Heart right ventricle (tissue), 16 donors: ENCODE results near the gene CRHR2. TPM values are rescaled to one million over a fixed set of nuclear protein-coding genes. Genes with fewer than 3 reads are reported as not detected.

Experiments used
- ATAC-seq, 8 donors: fragments of 200-7000 bp; cut with Tn5 transposase; one replicate each; pipeline ENCODE4 v1.9.1; 2020; ENCODE audit warnings: mild to moderate bottlenecking in 8 of 8, moderate library complexity in 8 of 8, moderate number of reproducible peaks in 1 of 8
- DNase-seq, 2 donors: peaks; one replicate each; pipeline ENCODE4 v3.0.0-alpha.2; 2020
- H3K27ac ChIP-seq, 10 donors: fragments of 200-600 bp; sonication (generic) in 2 of 10; one replicate each; pipeline versions ENCODE4 v1.5.0 to v1.8.0; 2020 to 2022; ENCODE audit warnings: mild to moderate bottlenecking in 3 of 10
- H3K27me3 ChIP-seq, 7 donors: fragments of 200-600 bp; one replicate each; pipeline ENCODE4 v1.8.0; 2021 to 2022; ENCODE audit warnings: mild to moderate bottlenecking in 2 of 7
- H3K36me3 ChIP-seq, 9 donors: fragments of 200-600 bp; sonication (generic) in 1 of 9; one replicate each; pipeline versions ENCODE4 v1.5.0 to v1.8.0; 2020 to 2022; ENCODE audit warnings: mild to moderate bottlenecking in 2 of 9
- H3K4me1 ChIP-seq, 9 donors: fragments of 200-600 bp; sonication (generic) in 1 of 9; one replicate each; pipeline versions ENCODE4 v1.5.0 to v1.8.0; 2020 to 2022; ENCODE audit warnings: mild to moderate bottlenecking in 4 of 9
- H3K4me3 ChIP-seq, 10 donors: fragments of 200-600 bp; sonication (generic) in 2 of 10; one replicate each; pipeline versions ENCODE4 v1.5.0 to v1.8.0; 2020 to 2022; ENCODE audit warnings: mild to moderate bottlenecking in 7 of 10, moderate library complexity in 2 of 10
- H3K9me3 ChIP-seq, 11 donors: fragments of 200-600 bp in 10 of 11; sonication (generic) in 2 of 11; one replicate each; pipeline versions ENCODE4 v1.5.0 to v1.8.0; 2013 to 2022; ENCODE audit warnings: mild to moderate bottlenecking in 2 of 11, control low read depth in 1 of 11, moderate library complexity in 1 of 11
- CTCF ChIP-seq, 9 donors: fragments of 200-600 bp; sonication (generic) in 2 of 9; IDR thresholded peaks; one replicate each; pipeline versions ENCODE4 v1.5.0 to v1.8.0; 2021 to 2022; ENCODE audit warnings: antibody characterized with exemption in 9 of 9, mild to moderate bottlenecking in 5 of 9, moderate library complexity in 1 of 9
- WGBS, 2 donors: extraction: QIAGEN DNeasy Blood & Tissue Kit; methylation state at CpG; one replicate each; pipeline ENCODE4 v1.1.7; 2013; ENCODE audit warnings: inconsistent platforms in 1 of 2; 5-methylcytosine and 5-hydroxymethylcytosine counted together
- intact Hi-C, 10 donors: fragments of 100-400 bp; cut with DNase I; formaldehyde crosslinking; loops; one replicate each; pipeline versions ENCODE4 v1.11.1 to v1.14.2; 2022
- polyA plus RNA-seq, 2 donors: library from polyadenylated mRNA; stranded (reverse); fragments of 200-250 nt; gene quantifications; one replicate each; pipeline ENCODE4 v1.2.3, GENCODE V29; 2013
- total RNA-seq, 10 donors: library from RNA; stranded (reverse); fragmentation: NEBNext Ultra II Directional in 3 of 10; extraction: Animal tissue kit (Norgen Biotek cat#: 25700) in 3 of 10; gene quantifications; one replicate each; pipeline versions ENCODE4 v1.2.1 to v1.2.4, GENCODE V29; 2021 to 2023
- donor health status: Arrhythmogenic right ventricular cardiomyopathy.
- donor health status: ischemic (EF 13 %, LVEDD 7.1; RV severe dilation, severe dysfunction).
- donor health status: healthy with polysubstance abuse.
- donor health status: DM: no; HTN: yes; CAD: no.
- donor health status: DM: no; HTN: no; CAD: no.
- donor health status: ischemic (EF 25% LVEDD 6.9; RV normal size, moderate dysfunction).
- donor health status: ischemic (EF 25% LVEDD 5.7; RV mildly dilated, moderate dysfunction).
- donor health status: healthy.
- donor health status: DM: yes; HTN: yes; CAD: no.
- donor health status: Ischemic cardiomyopathy.
- donor health status: ischemic (EF 35%, LVEDD 5.7; RV mildly dilated, moderate dysfunction).
- donor health status: nonischemic (EF 11% LVEDD 7.7; RV severe dilation, severe dysfunction).
- donor health status: DM: yes; HTN: yes; CAD: no.
- donor health status: PGD.
- donor health status: ischemic (EF 29% LVEDD 5.4; RV normal size, mild dysfunction).
- donor health status: nonischemic (EF 23%, LVEDD 6.1; RV moderate dilation, normal function).

The CRHR2 gene
- total and polyA plus RNA-seq, 12 donors: 0.07 to 1.2 (median 0.28) TPM; not detected in 1

- 81 to 85% methylated on average over 6 of the region's 6 CpGs for WGBS, 2 donors
- Histone ChIP-seq H3K9me3 (peaks cover 0 to 5% (median 0%) of the 10 kb centered on the region in 11 donors), H3K27me3 (no peaks in the 10 kb centered on the region), H3K4me3 (no peak overlapping the region), H3K36me3 (no peaks in the 10 kb centered on the region), H3K4me1 (peaks cover 0 to 26% (median 13%) of the 10 kb centered on the region in 9 donors), H3K27ac (peak overlapping the region in 9 of 10 donors; percentile 12 to 76 (median 50))
- no peak for TF ChIP-seq CTCF (IDR thresholded peaks at IDR 0.05)
- DNase-seq (no peak), ATAC-seq (peak in 2 of 8 donors; percentile 28 to 38)
- intact Hi-C loops: no loop called here
Measured at GRCh38 chr7:30706908-30707307, 24.7 kb upstream of the CRHR2 start.

- ATAC-seq (no peak), DNase-seq (no peak)
- no peaks in the 10 kb centered on the region for H3K36me3 ChIP-seq
- WGBS, 2 donors: 88 to 92% methylated on average over 6 of the region's 6 CpGs
- peak overlapping the region in 2 of 10 donors; percentile 71 to 76 for H3K27ac ChIP-seq
- no peak for TF ChIP-seq CTCF (IDR thresholded peaks at IDR 0.05)
- intact Hi-C loops: no loop called here
- no peak overlapping the region for H3K4me3 ChIP-seq
- H3K4me1 ChIP-seq: peaks cover 0 to 27% (median 13%) of the 10 kb centered on the region in 9 donors
- H3K27me3 ChIP-seq: no peaks in the 10 kb centered on the region
- H3K9me3 ChIP-seq: peaks cover 0 to 5% (median 0%) of the 10 kb centered on the region in 11 donors
Measured at GRCh38 chr7:30706316-30706715, 24.1 kb upstream of the CRHR2 start.

- DNase-seq: no peak
- H3K4me1 ChIP-seq: peaks cover 0 to 27% (median 13%) of the 10 kb centered on the region in 9 donors
- peaks cover 0 to 5% (median 0%) of the 10 kb centered on the region in 11 donors for H3K9me3 ChIP-seq
- no peaks in the 10 kb centered on the region for H3K27me3 ChIP-seq
- WGBS, 2 donors: 92% methylated on average over 13 of the region's 13 CpGs
- no peaks in the 10 kb centered on the region for H3K36me3 ChIP-seq
- no peak overlapping the region for H3K4me3 ChIP-seq
- no peak overlapping the region for H3K27ac ChIP-seq
- no peak for TF ChIP-seq CTCF (IDR thresholded peaks at IDR 0.05)
- ATAC-seq: no peak
- intact Hi-C loops: no loop called here
Measured at GRCh38 chr7:30705596-30705995, 23.3 kb upstream of the CRHR2 start.

- H3K36me3 ChIP-seq: no peaks in the 10 kb centered on the region
- peaks cover 2 to 32% (median 15%) of the 10 kb centered on the region in 9 donors for H3K4me1 ChIP-seq
- TF ChIP-seq CTCF (IDR thresholded peaks at IDR 0.05): no peak
- intact Hi-C loops: no loop called here
- H3K4me3 ChIP-seq: no peak overlapping the region
- H3K9me3 ChIP-seq: peaks cover 0 to 5% (median 0%) of the 10 kb centered on the region in 11 donors
- WGBS, 2 donors: 90 to 91% methylated on average over 8 of the region's 8 CpGs
- no peak overlapping the region for H3K27ac ChIP-seq
- no peaks in the 10 kb centered on the region for H3K27me3 ChIP-seq
- ATAC-seq: no peak
- no peak for DNase-seq
Measured at GRCh38 chr7:30705008-30705407, 22.8 kb upstream of the CRHR2 start.
